SK-N-SH (cell line): ENCODE results near the gene DNAH14. TPM values are rescaled to one million over a fixed set of nuclear protein-coding genes. Genes with fewer than 3 reads are reported as not detected.

Source experiments
- CTCF ChIA-PET: fragments of 300-600, 350-600 bp; formaldehyde crosslinking; extraction: SDS; loops from one replicate; lab custom pipeline; 2021; lab: Yijun Ruan, JAX
- POLR2A ChIA-PET: fragments of 350-600 bp; sonication (Branson Sonifier 250); formaldehyde crosslinking; extraction: SDS; loops from one replicate; lab custom pipeline; 2020; ENCODE audit warnings: antibody characterized with exemption, inconsistent platforms; lab: Yijun Ruan, JAX
- DNase-seq: peaks from one replicate; pipeline ENCODE4 v3.0.0; 2012
- H2AFZ ChIP-seq: fragments of 200-600 bp; sonication (generic); 2 replicates; pipeline ENCODE4 v1.8.1; 2016; ENCODE audit warnings: antibody characterized with exemption, mild to moderate bottlenecking, low read depth
- H3F3A ChIP-seq: fragments of 200-600 bp; sonication (generic); replicated peaks from 2 replicates; pipeline ENCODE3; 2016; ENCODE audit warnings: antibody characterized with exemption, mild to moderate bottlenecking; ENCODE audit not compliant: insufficient read depth
- H3K27ac ChIP-seq, 2 experiments: fragments of 200-500 bp in 1 of 2; fragments of 200-600 bp in 1 of 2; sonication (Bioruptor generic) in 1 of 2; sonication (generic), shearing (Covaris generic) in 1 of 2; 2 replicates each; pipeline versions ENCODE4 v1.5.1 to v1.6.1; 2014 to 2016; ENCODE audit warnings: low read depth in 2 of 2, inconsistent platforms in 1 of 2, low read length in 1 of 2, mild to moderate bottlenecking in 1 of 2, mixed read lengths in 1 of 2
- H3K27me3 ChIP-seq: fragments of 200-600 bp; sonication (generic), shearing (Covaris generic); 2 replicates; pipeline ENCODE4 v1.6.1; 2016; ENCODE audit warnings: mixed run types; ENCODE audit not compliant: insufficient read depth
- H3K36me3 ChIP-seq, 2 experiments: fragments of 200-500 bp in 1 of 2; fragments of 200-600 bp in 1 of 2; sonication (Bioruptor generic) in 1 of 2; sonication (generic) in 1 of 2; replicated peaks in 1 of 2; 2 replicates each; pipeline versions ENCODE3 to v1.5.1; 2014 to 2016; ENCODE audit warnings: low read length in 1 of 2, mild to moderate bottlenecking in 1 of 2; ENCODE audit not compliant: insufficient read depth in 2 of 2, control insufficient read depth in 1 of 2
- H3K4me1 ChIP-seq, 2 experiments: fragments of 200-500 bp in 1 of 2; fragments of 200-600 bp in 1 of 2; sonication (Bioruptor generic) in 1 of 2; sonication (generic), shearing (Covaris generic) in 1 of 2; 2 replicates each; pipeline versions ENCODE4 v1.5.1 to v1.6.1; 2014 to 2016; ENCODE audit warnings: low read depth in 1 of 2, low read length in 1 of 2, mixed run types in 1 of 2; ENCODE audit not compliant: insufficient read depth in 2 of 2, control insufficient read depth in 1 of 2
- H3K4me2 ChIP-seq: fragments of 200-600 bp; sonication (generic), shearing (Covaris generic); 2 replicates; pipeline ENCODE4 v1.6.1; 2017; ENCODE audit warnings: mixed run types
- H3K4me3 ChIP-seq, 2 experiments: fragments of 200-500 bp in 1 of 2; fragments of 200-600 bp in 1 of 2; sonication (Bioruptor generic) in 1 of 2; sonication (generic), shearing (Covaris generic) in 1 of 2; 2 replicates each; pipeline versions ENCODE4 v1.5.1 to v1.8.1; 2014 to 2016; ENCODE audit warnings: low read depth in 2 of 2, inconsistent platforms in 1 of 2, low read length in 1 of 2, mild to moderate bottlenecking in 1 of 2, mixed read lengths in 1 of 2, moderate library complexity in 1 of 2
- H3K79me2 ChIP-seq: fragments of 200-600 bp; sonication (generic); 2 replicates; pipeline ENCODE4 v1.8.1; 2017; ENCODE audit warnings: mild to moderate bottlenecking; ENCODE audit not compliant: insufficient read depth
- H3K9ac ChIP-seq: fragments of 200-600 bp; sonication (generic); 2 replicates; pipeline ENCODE4 v1.6.1; 2017; ENCODE audit warnings: mixed run types
- H3K9me2 ChIP-seq: fragments of 200-600 bp; sonication (generic); 2 replicates; pipeline ENCODE4 v1.6.1; 2017; ENCODE audit warnings: mixed run types
- H3K9me3 ChIP-seq: fragments of 200-600 bp; sonication (generic); 2 replicates; pipeline ENCODE4 v1.6.1; 2017; ENCODE audit warnings: mixed run types, mild to moderate bottlenecking, moderate library complexity
- H4K20me1 ChIP-seq: fragments of 200-600 bp; sonication (generic); 2 replicates; pipeline ENCODE4 v1.6.1; 2017; ENCODE audit warnings: mild to moderate bottlenecking, mixed run types; ENCODE audit not compliant: insufficient read depth
- FOXJ3 ChIP-seq: sonication (generic); formaldehyde crosslinking; IDR thresholded peaks from 2 replicates; pipeline ENCODE4 v1.5.1; 2020; ENCODE audit warnings: mild to moderate bottlenecking, missing genetic modification reagents
- FOXM1 ChIP-seq: IDR thresholded peaks from 2 replicates; pipeline ENCODE4 v1.4.0; 2012; ENCODE audit warnings: low read depth, mild to moderate bottlenecking
- GABPA ChIP-seq: IDR thresholded peaks from 2 replicates; pipeline ENCODE4 v1.4.0; 2012; ENCODE audit warnings: low read depth, mild to moderate bottlenecking
- GATA2 ChIP-seq: sonication (generic); formaldehyde crosslinking; IDR thresholded peaks from 2 replicates; pipeline ENCODE4 v1.5.0; 2020; ENCODE audit warnings: mild to moderate bottlenecking, missing genetic modification reagents
- JUND ChIP-seq: IDR thresholded peaks from 2 replicates; pipeline ENCODE4 v1.4.0; 2012
- MAX ChIP-seq: IDR thresholded peaks from 2 replicates; pipeline ENCODE4 v1.4.0; 2012; ENCODE audit warnings: low read depth
- MEF2A ChIP-seq: IDR thresholded peaks from 2 replicates; pipeline ENCODE4 v1.4.0; 2012; ENCODE audit warnings: low read depth, borderline replicate concordance
- MXI1 ChIP-seq: IDR thresholded peaks from 2 replicates; pipeline ENCODE4 v1.6.1; 2012; ENCODE audit warnings: mild to moderate bottlenecking, low read depth, low read length, improper control_type of control experiment
- NFIC ChIP-seq: IDR thresholded peaks from 2 replicates; pipeline ENCODE4 v1.4.0; 2012; ENCODE audit warnings: borderline replicate concordance
- PBX3 ChIP-seq: IDR thresholded peaks from 2 replicates; pipeline ENCODE4; 2012
- POLR2AphosphoS5 ChIP-seq: IDR thresholded peaks from 2 replicates; pipeline ENCODE4 v1.6.1; 2012; ENCODE audit warnings: low read depth, low read length
- RAD21 ChIP-seq: IDR thresholded peaks from 2 replicates; pipeline ENCODE4 v1.6.1; 2012; ENCODE audit warnings: mild to moderate bottlenecking, low read length
- RCOR1 ChIP-seq: fragments of 150-350 bp; IDR thresholded peaks from 2 replicates; pipeline ENCODE4 v1.6.1; 2017; ENCODE audit warnings: antibody characterized with exemption, low read length
- REST ChIP-seq: IDR thresholded peaks from 2 replicates; pipeline ENCODE4 v1.6.1; 2012; ENCODE audit warnings: mild to moderate bottlenecking, low read depth, low read length, moderate library complexity
- SIN3A ChIP-seq: IDR thresholded peaks from 2 replicates; pipeline ENCODE4 v1.6.1; 2012; ENCODE audit warnings: low read depth, mild to moderate bottlenecking, low read length, moderate library complexity, borderline replicate concordance
- TAF1 ChIP-seq: IDR thresholded peaks from 2 replicates; pipeline ENCODE4 v1.6.1; 2012; ENCODE audit warnings: low read depth, mild to moderate bottlenecking, low read length, moderate library complexity, borderline replicate concordance
- USF1 ChIP-seq: IDR thresholded peaks from 2 replicates; pipeline ENCODE4 v1.4.0; 2012; ENCODE audit warnings: low read depth, borderline replicate concordance
- USF2 ChIP-seq: fragments of 150-350 bp; IDR thresholded peaks from 2 replicates; pipeline ENCODE4 v1.6.1; 2017; ENCODE audit warnings: antibody characterized with exemption, low read length, low read depth, borderline replicate concordance
- YY1 ChIP-seq: IDR thresholded peaks from 2 replicates; pipeline ENCODE4 v1.4.0; 2012; ENCODE audit warnings: low read depth, mild to moderate bottlenecking
- ZBTB33 ChIP-seq: IDR thresholded peaks from 2 replicates; pipeline ENCODE4 v1.4.0; 2012; ENCODE audit warnings: low read depth, borderline replicate concordance
- WGBS: methylation state at CpG from one replicate; pipeline ENCODE4 v1.1.6; 2017; ENCODE audit warnings: low lambda C conversion rate; 5-methylcytosine and 5-hydroxymethylcytosine counted together
- polyA plus RNA-seq, 3 experiments: library from polyadenylated mRNA; depleted of rRNA; stranded (reverse); fragments of >200 nt; gene quantifications; 2 replicates each; pipeline ENCODE4 v1.2.3, GENCODE V29; 2012

Gene DNAH14
- polyA plus RNA-seq, 1 of the 3 experiments (the other 2 are of a cell fraction) = 8.0 TPM

GRCh38 chr1:225406976-225407725, 477.7 kb downstream of the DNAH14 start:
- no peaks in the 10 kb centered on the region for H4K20me1 ChIP-seq
- CTCF ChIA-PET = interaction anchor here (0.8 to 1.4 kb wide), 3 partner anchors 9 to 88 kb away, joined by 3 to 5 read pairs (median 4); no protein-coding TSS in a partner anchor
- no peak overlapping the region for H3K4me2 ChIP-seq
- H3F3A ChIP-seq = no peaks in the 10 kb centered on the region
- no peaks in the 10 kb centered on the region for H3K27me3 ChIP-seq
- H3K36me3 ChIP-seq = peaks cover 42 to 73% of the 10 kb centered on the region in 2 experiments
- H3K4me1 ChIP-seq = peaks cover 0 to 8% of the 10 kb centered on the region in 2 experiments; a peak in 1 of 4 replicates
- H3K79me2 ChIP-seq = no peaks in the 10 kb centered on the region
- H2AFZ ChIP-seq = no peak overlapping the region
- no peak overlapping the region for H3K4me3 ChIP-seq
- TF ChIP-seq MAX (no peak), POLR2AphosphoS5 (no peak), USF1 (no peak), NFIC (no peak), MEF2A (no peak), REST (no peak), GABPA (no peak), SIN3A (no peak), RAD21 (no peak), PBX3 (no peak), TAF1 (no peak), ZBTB33 (no peak), FOXJ3 (CRISPR knock-in tag) (no peak), RCOR1 (no peak), JUND (no peak), MXI1 (no peak), YY1 (no peak), GATA2 (no peak), FOXM1 (no peak), USF2 (no peak)
- DNase-seq = peak; percentile 30
- POLR2A ChIA-PET = no interaction called here
- no peaks in the 10 kb centered on the region for H3K9me3 ChIP-seq
- H3K9me2 ChIP-seq = no peaks in the 10 kb centered on the region
- peak overlapping the region in 1 of 2 experiments; percentile 39; a peak in 1 of 4 replicates for H3K27ac ChIP-seq
- whole genome bisulfite sequencing = 94% methylated on average over 8 of the region's 8 CpGs
- no peak overlapping the region for H3K9ac ChIP-seq
